ENCODE results near the gene GYG1.

DNA sequence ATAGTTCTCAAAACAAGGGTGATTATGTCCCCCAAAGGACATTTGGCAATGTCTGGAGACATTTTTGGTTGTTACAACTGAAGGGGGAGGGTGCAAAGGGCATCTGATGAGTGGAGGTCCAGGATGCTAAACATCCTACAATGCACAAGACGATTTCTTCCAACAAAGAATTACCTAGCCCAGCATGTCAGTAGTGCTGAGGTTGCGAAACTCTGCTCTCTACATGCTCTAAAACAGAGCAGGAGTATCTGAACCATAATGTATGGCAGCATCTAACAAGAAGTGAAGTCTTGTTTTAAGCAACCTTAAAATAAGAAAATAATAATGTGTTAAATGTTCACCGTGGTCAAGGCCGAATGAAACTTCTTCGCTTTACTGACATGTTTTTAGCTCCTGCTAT is 7.0 kb downstream of the GYG1 start:
- TF ChIP-seq CTBP1 (IDR thresholded peaks at IDR 0.05; ENCODE audit: borderline replicate concordance), result no peak
- no peak for TF ChIP-seq ELF4 (IDR thresholded peaks at IDR 0.05)
- TF ChIP-seq HDGF (IDR thresholded peaks at IDR 0.05; ENCODE audit: borderline replicate concordance), result no peak
- TF ChIP-seq, protein P1, sequence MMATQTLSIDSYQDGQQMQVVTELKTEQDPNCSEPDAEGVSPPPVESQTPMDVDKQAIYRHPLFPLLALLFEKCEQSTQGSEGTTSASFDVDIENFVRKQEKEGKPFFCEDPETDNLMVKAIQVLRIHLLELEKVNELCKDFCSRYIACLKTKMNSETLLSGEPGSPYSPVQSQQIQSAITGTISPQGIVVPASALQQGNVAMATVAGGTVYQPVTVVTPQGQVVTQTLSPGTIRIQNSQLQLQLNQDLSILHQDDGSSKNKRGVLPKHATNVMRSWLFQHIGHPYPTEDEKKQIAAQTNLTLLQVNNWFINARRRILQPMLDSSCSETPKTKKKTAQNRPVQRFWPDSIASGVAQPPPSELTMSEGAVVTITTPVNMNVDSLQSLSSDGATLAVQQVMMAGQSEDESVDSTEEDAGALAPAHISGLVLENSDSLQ (IDR thresholded peaks at IDR 0.05), result no peak
- TF ChIP-seq L3MBTL2 (conservative IDR thresholded peaks at IDR 0.05), result no peak
- TF ChIP-seq SP1 (IDR thresholded peaks at IDR 0.05), result no peak
- no peak for TF ChIP-seq FOXK2 (IDR thresholded peaks at IDR 0.05)
- no peak for TF ChIP-seq FOXA1 (IDR thresholded peaks at IDR 0.05)
